IPS-18a (cell line): Measurements from ENCODE around the gene ITPRIP.

Experiments used
- H3K27ac ChIP-seq: one replicate; pipeline ENCODE4 v1.5.1; 2013; ENCODE audit warnings: low read length
- H3K27me3 ChIP-seq: one replicate; pipeline ENCODE4 v1.6.1; 2013; ENCODE audit warnings: mild to moderate bottlenecking, low read length; ENCODE audit not compliant: control insufficient read depth, insufficient read depth
- H3K36me3 ChIP-seq: one replicate; pipeline ENCODE4 v1.6.1; 2013; ENCODE audit warnings: low read depth, low read length; ENCODE audit not compliant: control insufficient read depth
- H3K4me1 ChIP-seq: one replicate; pipeline ENCODE4 v1.6.1; 2013; ENCODE audit warnings: low read depth, low read length; ENCODE audit not compliant: control insufficient read depth
- H3K4me3 ChIP-seq: one replicate; pipeline ENCODE4 v1.5.1; 2013; ENCODE audit warnings: low read length
- H3K9ac ChIP-seq: one replicate; pipeline ENCODE4 v1.6.1; 2013; ENCODE audit warnings: mild to moderate bottlenecking, low read length, moderate library complexity
- H3K9me3 ChIP-seq: one replicate; pipeline ENCODE4 v1.6.1; 2013; ENCODE audit warnings: low read depth, low read length; ENCODE audit not compliant: control insufficient read depth

Gene ITPRIP

DNA sequence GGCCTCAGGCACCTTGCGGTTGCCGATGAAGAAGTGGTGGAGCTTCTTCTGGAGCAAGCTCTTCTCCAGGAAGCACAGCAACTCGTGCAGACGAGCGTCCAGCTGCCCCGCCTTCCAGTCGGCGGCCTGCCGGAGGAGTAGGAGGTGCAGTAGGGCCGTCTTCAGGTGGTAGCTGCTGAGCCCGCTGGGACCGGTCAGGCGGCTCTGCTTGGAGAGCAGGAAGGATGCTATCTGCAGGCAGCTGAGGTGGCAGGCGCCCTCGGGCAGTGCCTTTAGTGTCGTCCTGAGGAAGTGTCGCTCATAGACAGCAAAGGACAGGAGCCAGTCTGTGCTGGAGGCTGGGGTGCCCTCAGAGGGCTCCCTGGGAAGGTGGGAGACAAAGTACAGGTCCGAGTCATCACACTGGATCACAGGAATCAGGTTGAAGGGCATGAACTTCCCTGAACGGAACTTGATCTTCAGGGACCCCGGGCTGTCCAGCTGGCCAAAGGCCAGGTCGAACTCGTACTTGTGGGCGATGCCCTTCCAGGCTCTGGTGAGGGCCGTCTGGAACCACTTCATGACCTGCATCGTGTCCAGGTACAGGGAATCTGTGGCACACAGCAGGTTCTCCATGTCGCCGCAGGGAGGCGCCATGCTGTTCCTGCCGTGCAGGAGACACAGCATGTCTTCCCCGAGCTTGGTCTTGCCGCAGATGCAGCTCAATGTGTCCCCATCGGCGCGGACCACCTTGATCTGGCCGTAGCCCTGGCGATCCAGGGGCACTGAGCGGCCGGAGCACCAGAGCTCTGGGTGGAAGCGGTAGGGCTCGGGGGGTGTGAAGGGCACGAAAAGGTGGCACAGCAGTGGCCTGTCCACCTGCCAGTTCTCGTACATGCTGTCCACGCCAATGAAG lies 23.4 kb downstream of the ITPRIP start:
- H3K4me3 ChIP-seq: no peak overlapping the region
- no peaks in the 10 kb centered on the region for H3K27me3 ChIP-seq
- peaks cover 15% of the 10 kb centered on the region for H3K4me1 ChIP-seq
- H3K9me3 ChIP-seq: no peaks in the 10 kb centered on the region
- no peak overlapping the region for H3K9ac ChIP-seq
- no peak overlapping the region for H3K27ac ChIP-seq
- peaks cover 42% of the 10 kb centered on the region for H3K36me3 ChIP-seq

DNA sequence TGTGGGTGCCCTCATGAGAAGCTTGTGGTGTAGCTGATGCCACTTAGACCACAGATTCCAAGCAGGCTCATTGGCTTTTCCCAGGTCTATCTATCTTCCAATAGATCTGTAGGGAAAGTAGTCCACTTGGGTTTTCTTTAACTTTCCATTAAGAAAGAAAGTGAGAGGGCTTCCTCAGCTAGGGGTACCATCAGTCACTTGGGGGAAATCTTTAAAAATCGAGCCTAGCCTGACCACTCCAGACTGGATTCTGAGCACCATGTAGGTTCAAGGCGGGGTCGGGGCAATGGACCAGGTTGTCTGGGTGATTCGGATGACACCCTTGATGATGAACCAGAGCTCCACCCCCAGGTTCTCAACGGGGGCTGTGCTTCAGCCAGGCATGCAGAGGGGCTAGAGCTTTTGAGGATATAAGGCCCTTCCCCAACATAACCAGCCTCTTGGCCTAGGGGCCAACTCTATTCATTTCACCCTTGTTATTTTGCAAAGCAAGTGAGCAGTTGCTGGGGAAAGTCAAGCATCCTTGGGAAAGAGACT lies 27.0 kb downstream of the ITPRIP start:
- Histone ChIP-seq H3K9ac (no peak overlapping the region), H3K27me3 (no peaks in the 10 kb centered on the region), H3K9me3 (no peaks in the 10 kb centered on the region), H3K27ac (no peak overlapping the region), H3K4me3 (no peak overlapping the region), H3K4me1 (no peaks in the 10 kb centered on the region), H3K36me3 (peaks cover 42% of the 10 kb centered on the region)

DNA sequence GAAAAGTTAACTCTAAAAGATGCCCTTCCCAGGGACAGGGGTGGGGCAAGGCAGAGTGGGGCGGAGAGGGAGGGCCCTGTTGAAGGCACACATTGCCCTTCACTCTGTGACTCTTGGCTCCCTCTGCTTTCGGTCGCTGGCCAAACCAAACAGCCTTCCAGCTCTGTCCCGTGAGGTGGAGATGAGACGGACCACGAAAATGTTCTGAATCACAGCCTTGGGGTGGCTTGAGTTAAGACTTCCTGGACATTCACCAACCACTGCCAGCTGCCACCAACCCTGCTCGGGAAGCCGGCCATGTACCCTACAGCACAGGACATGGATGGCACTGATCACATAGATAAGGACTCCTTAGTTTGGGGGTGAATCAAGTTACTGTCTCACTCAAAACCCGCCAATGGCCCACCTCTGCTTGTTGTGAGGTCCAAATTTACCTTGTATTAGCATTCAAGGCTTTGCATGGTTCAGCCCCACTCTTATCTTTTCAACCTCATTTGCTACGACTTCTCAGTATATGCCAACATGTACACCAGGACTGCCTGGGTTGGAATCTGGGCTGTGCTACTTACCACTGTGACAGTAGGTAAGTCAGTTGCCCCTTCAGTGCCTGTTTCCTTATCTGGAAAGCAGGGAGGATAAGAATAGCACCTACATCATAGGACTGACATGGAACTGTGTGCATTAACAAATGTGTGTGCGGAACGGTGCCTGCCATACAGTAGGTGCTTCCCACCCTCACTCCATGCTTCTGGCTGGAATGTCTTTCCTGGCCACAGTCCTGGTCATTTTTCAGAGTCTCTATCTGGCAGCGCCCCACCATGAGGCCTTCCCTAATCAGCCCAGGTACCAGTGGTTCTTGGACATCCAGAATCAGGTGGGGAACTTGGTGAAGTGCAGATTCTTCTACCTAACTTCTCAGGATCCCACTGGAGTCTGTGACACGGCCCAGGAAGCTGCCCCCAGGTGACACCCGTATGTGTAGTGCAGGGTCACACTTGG lies 28.0 kb downstream of the ITPRIP start:
- Histone ChIP-seq H3K27me3 (no peaks in the 10 kb centered on the region), H3K4me1 (peaks cover 5% of the 10 kb centered on the region), H3K9me3 (no peaks in the 10 kb centered on the region), H3K27ac (no peak overlapping the region), H3K36me3 (peaks cover 40% of the 10 kb centered on the region), H3K4me3 (no peak overlapping the region), H3K9ac (no peak overlapping the region)

DNA sequence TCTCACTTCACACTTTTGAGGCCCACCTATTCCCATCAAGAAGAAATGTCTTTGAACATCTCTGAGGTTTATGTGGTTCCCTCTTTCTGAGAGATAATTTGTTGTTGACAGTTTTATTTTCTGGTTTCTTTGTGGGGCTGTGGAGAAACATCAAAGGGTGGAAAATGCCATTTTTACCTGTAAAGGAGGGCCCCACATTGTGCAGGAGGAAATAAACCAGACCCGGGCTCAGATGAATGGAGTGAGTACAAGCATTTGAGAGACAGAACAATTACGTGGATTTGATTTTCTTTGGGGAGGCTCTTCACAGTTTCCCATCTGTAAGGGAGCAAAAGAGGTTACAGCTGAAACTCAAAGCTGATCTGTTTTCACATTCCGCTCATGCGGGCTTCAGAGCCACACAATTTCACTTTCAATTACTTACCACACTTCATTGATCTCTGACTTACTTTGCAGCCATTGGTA lies 29.8 kb downstream of the ITPRIP start:
- H3K9me3 ChIP-seq: peaks cover 4% of the 10 kb centered on the region
- H3K27me3 ChIP-seq: no peaks in the 10 kb centered on the region
- H3K4me3 ChIP-seq: no peak overlapping the region
- peaks cover 5% of the 10 kb centered on the region for H3K4me1 ChIP-seq
- no peak overlapping the region for H3K27ac ChIP-seq
- peaks cover 24% of the 10 kb centered on the region for H3K36me3 ChIP-seq
- no peak overlapping the region for H3K9ac ChIP-seq

DNA sequence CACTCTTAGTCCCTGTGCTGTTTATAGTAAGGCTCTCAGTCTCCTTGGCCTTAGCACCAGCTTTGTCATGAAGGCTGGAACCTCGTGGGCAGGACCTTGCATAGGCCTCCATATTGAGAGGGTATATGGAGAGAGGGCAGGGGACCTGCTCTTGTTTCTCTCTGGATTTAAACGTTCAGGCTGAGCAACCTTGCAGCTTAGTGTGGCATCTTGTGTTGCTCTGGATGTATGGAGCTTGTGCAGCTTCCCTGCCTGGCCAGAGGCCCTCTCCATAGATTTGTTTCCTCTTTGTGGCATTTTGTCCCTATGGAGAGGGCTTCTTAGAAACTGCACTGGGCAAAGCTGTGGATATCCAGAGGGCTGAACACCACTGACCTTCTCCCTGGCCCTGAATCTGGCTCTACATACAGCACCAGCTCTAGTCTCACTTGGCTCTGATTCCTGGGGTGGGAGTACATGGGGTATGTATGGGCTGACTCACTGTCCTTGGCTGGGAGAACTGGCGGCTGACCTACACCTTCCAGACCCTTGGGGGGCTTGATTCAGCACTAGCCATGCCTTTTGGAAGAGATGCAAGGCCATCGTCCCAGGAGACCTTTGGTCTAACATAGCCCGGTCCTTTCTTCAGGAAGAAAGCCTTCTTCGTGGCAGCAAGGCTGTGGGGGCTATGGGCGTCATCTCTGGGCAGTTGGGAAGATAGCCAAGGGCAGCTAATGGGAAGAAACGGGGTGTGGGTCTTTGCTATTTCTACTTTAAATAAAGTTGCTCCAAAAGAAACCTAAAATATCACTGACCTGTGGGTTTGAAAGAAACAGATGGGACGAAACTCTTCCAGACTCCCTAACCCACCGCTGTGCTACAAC lies 30.5 kb downstream of the ITPRIP start:
- no peaks in the 10 kb centered on the region for H3K27me3 ChIP-seq
- peaks cover 4% of the 10 kb centered on the region for H3K9me3 ChIP-seq
- H3K9ac ChIP-seq: no peak overlapping the region
- peaks cover 17% of the 10 kb centered on the region for H3K36me3 ChIP-seq
- no peak overlapping the region for H3K4me3 ChIP-seq
- H3K27ac ChIP-seq: no peak overlapping the region
- peaks cover 5% of the 10 kb centered on the region for H3K4me1 ChIP-seq

DNA sequence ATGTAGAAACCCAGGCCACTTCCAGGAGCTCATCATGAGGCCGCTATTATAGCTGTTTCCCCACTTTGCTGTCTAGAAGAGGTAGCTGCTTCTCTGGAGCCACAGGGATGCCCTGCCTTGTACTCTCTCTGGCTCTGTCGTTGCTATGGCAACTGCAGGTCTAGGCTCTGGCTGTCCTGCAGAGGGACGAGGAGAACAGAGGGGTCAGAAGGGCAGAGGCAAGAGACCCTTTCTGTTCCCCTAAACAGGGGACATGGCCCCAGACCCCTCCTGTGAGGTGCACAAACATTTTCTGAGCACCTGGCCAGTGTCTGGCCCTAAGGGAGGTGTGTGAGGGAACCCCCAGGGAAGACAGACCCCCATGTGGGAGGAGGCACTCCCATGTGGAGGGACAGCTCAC lies 31.4 kb downstream of the ITPRIP start:
- Histone ChIP-seq H3K27ac (no peak overlapping the region), H3K27me3 (no peaks in the 10 kb centered on the region), H3K4me1 (peaks cover 5% of the 10 kb centered on the region), H3K4me3 (no peak overlapping the region), H3K36me3 (peaks cover 9% of the 10 kb centered on the region), H3K9me3 (peaks cover 4% of the 10 kb centered on the region), H3K9ac (no peak overlapping the region)

DNA sequence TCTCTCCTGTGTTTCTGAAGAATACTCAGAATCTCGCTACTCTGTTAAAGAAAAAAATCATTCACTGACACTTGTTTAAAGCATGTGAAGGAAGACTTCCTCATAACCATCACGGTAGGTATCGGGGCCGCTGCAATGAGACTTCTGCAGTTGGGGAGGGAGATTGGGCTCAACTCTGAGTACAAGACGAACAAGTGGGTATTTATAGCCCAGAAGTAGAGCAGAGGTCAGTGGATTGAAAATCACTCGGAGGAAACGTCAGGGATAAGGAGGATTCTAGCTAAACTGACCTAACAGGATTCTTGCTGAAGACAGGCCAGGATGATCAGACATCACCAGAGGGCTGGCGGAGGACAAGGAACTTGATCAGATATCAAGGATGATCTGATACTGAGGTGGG lies 33.3 kb downstream of the ITPRIP start:
- no peak overlapping the region for H3K27ac ChIP-seq
- no peaks in the 10 kb centered on the region for H3K36me3 ChIP-seq
- H3K27me3 ChIP-seq: no peaks in the 10 kb centered on the region
- H3K9me3 ChIP-seq: peaks cover 4% of the 10 kb centered on the region
- H3K9ac ChIP-seq: no peak overlapping the region
- H3K4me3 ChIP-seq: no peak overlapping the region
- H3K4me1 ChIP-seq: peaks cover 5% of the 10 kb centered on the region

DNA sequence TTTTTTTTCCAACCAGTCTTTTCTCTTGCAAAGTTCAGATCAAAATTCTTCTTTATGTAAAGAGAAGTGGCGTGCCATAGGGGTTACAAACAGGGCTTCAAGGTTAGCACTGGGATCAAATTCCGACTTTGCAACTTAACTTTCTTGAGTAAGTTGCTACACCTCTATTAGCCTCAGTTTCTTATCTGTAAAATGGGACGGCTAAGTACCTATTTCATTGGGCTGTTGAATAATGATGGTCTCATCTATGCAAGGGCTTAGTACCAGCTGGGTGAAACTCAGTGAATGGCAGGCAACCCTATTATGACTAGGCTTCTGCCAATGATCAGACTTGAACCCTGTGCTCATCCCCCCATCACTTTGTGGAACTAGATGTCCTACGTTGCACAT lies 33.9 kb downstream of the ITPRIP start:
- H3K36me3 ChIP-seq: no peaks in the 10 kb centered on the region
- no peak overlapping the region for H3K9ac ChIP-seq
- no peak overlapping the region for H3K4me3 ChIP-seq
- H3K27ac ChIP-seq: no peak overlapping the region
- peaks cover 4% of the 10 kb centered on the region for H3K9me3 ChIP-seq
- H3K27me3 ChIP-seq: no peaks in the 10 kb centered on the region
- peaks cover 5% of the 10 kb centered on the region for H3K4me1 ChIP-seq

DNA sequence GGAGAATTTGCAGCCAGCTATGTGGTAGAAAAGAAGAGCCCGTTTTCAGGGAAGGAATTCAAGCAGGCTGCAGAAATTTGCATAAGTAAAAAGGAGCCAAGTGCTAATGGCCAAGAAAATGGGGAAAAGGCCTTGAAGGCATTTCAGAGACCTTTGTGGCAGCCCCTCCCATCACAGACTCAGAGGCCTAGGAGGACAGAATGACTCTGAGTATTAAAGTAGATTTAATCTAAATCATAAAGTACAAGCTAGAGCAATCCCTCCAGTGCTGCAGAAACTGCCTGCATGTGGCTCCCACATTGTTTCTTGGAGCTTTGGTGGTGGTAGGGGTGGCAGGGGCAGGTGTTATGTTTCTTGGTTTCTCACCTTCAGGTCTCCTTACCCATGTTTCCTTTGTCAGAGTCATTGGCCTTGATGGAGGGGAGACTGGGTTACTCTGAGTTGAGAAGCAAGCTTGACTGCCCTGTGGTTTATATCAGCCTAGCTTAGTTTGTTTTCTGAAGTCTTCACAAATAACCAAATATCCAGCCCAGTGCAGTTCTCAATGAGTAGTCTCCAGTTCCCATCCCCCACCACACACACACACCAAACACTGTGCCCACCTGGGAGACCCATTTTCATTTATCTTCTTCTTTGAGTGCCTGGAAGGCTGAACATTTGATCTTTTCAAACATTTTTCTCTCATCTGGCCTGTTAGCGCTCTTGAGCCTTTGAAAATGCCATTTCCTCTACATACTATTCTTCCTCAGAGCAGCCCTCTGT lies 34.5 kb downstream of the ITPRIP start:
- Histone ChIP-seq H3K4me1 (peaks cover 5% of the 10 kb centered on the region), H3K27me3 (no peaks in the 10 kb centered on the region)

DNA sequence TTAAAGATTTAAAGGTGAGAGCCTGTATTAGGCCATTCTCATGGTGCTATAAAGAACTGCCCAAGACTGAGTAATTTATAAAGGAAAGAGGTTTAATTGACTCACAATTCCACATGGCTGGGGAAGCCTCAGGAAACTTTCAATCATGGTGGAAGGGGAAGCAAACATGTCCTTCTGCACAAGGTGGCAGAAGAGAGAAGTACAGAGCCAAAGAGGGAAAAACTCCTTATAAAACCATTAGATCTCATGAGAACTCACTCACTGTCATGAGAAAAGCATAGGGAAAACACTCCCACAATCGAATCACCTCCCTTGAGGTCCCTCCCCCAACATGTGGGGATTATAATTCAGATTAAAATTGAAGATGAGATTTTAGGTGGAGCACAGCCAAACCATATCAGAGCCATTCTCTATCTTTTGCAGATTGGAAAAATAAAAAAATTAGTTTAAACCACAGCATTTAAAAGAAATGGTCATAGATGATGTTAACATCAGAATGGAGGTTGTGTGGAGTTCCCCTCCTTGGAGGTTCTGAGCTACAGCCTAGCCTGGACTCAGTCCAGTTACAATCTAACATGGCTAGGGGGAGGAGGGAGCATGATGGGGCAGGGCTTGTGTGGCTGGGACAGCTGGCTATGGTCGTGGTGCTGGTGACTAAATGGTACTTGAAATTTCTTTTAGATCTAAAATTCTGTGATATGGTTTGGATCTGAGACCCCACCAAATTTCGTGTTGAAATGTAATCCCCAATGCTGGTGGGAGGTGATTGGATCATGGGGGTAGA lies 36.2 kb downstream of the ITPRIP start:
- H3K27me3 ChIP-seq: no peaks in the 10 kb centered on the region
- H3K4me3 ChIP-seq: no peak overlapping the region
- H3K27ac ChIP-seq: no peak overlapping the region
- no peaks in the 10 kb centered on the region for H3K36me3 ChIP-seq
- H3K4me1 ChIP-seq: peaks cover 5% of the 10 kb centered on the region
- peaks cover 4% of the 10 kb centered on the region for H3K9me3 ChIP-seq
- no peak overlapping the region for H3K9ac ChIP-seq

More for the DNA sequence above, 34.5 kb downstream of the ITPRIP start:
- Histone ChIP-seq H3K9ac (no peak overlapping the region), H3K27ac (no peak overlapping the region), H3K9me3 (peaks cover 4% of the 10 kb centered on the region), H3K4me3 (no peak overlapping the region), H3K36me3 (no peaks in the 10 kb centered on the region)
